Measurements from ENCODE around the gene CCIN.

GRCh38 chr9:36144309-36145232, 24.6 kb upstream of the CCIN start:
- TF ChIP-seq CTCF (IDR thresholded peaks at IDR 0.05) (no peak), CBFB (CRISPR knock-in tag; IDR thresholded peaks at IDR 0.05; ENCODE audit: low read depth) (no peak), FOXJ3 (CRISPR knock-in tag; IDR thresholded peaks at IDR 0.05; ENCODE audit: borderline replicate concordance) (no peak), HMGXB4 (CRISPR knock-in tag; IDR thresholded peaks at IDR 0.05) (no peak), ATF2 (CRISPR knock-in tag; IDR thresholded peaks at IDR 0.05; ENCODE audit: borderline replicate concordance, low read depth) (no peak), E2F4 (CRISPR knock-in tag; IDR thresholded peaks at IDR 0.05; ENCODE audit: borderline replicate concordance, low read depth) (no peak)
